CD4-positive, alpha-beta T cell (primary cell): ENCODE data around the gene SMAP2. TPM values are rescaled to one million over a fixed set of nuclear protein-coding genes. Genes with fewer than 3 reads are reported as not detected.

Experiments used
- ATAC-seq: fragments of 200-7000 bp; cut with Tn5 transposase; one replicate; pipeline ENCODE4 v1.10.0; 2022; ENCODE audit warnings: mild to moderate bottlenecking; ENCODE audit not compliant: poor library complexity
- CTCF ChIA-PET: fragments of 350-600 bp; sonication (Branson Sonifier 250); formaldehyde crosslinking; loops from one replicate; lab custom pipeline; 2021; ENCODE audit warnings: antibody characterized with exemption, inconsistent platforms; lab: Charles Lee
- POLR2A ChIA-PET: fragments of 350-600 bp; sonication (Branson Sonifier 250); formaldehyde crosslinking; loops from one replicate; lab custom pipeline; 2021; ENCODE audit warnings: antibody characterized with exemption, inconsistent platforms; lab: Charles Lee
- DNase-seq, 14 experiments: peaks; one replicate each; pipeline ENCODE4 v3.0.0-alpha.2; 2013 to 2020; ENCODE audit warnings: mixed read lengths in 2 of 14
- H3K27ac ChIP-seq, 2 donors: one replicate each; pipeline versions ENCODE4 v1.5.1 to v1.7.0; 2013; ENCODE audit warnings: low read length in 2 of 2, low read depth in 1 of 2, mild to moderate bottlenecking in 1 of 2
- H3K27me3 ChIP-seq, 2 experiments: 1 replicate in 1 of 2; 2 replicates in 1 of 2; pipeline versions ENCODE4 v1.6.1 to v1.7.0; 2013; ENCODE audit warnings: low read length in 2 of 2, control low read depth in 1 of 2, mild to moderate bottlenecking in 1 of 2, moderate library complexity in 1 of 2; ENCODE audit not compliant: insufficient read depth in 2 of 2, control insufficient read depth in 1 of 2
- H3K36me3 ChIP-seq: one replicate; pipeline ENCODE4 v1.6.1; 2013; ENCODE audit warnings: low read length, control low read depth; ENCODE audit not compliant: insufficient read depth
- H3K4me1 ChIP-seq: one replicate; pipeline ENCODE4 v1.6.1; 2013; ENCODE audit warnings: low read length, control low read depth; ENCODE audit not compliant: insufficient read depth
- H3K4me3 ChIP-seq: one replicate; pipeline ENCODE4 v1.5.1; 2013; ENCODE audit warnings: mild to moderate bottlenecking, low read length, moderate library complexity
- H3K9me3 ChIP-seq, 2 experiments: 1 replicate in 1 of 2; 2 replicates in 1 of 2; pipeline versions ENCODE4 v1.6.1 to v1.7.0; 2013; ENCODE audit warnings: low read length in 2 of 2, mild to moderate bottlenecking in 2 of 2, control low read depth in 1 of 2, moderate library complexity in 1 of 2; ENCODE audit not compliant: control insufficient read depth in 1 of 2, insufficient read depth in 1 of 2
- H3K27ac Mint-ChIP-seq: one replicate; pipeline ENCODE4 v1.8.0; 2020; ENCODE audit warnings: mixed read lengths
- H3K27me3 Mint-ChIP-seq: one replicate; pipeline ENCODE4 v1.8.0; 2021; ENCODE audit warnings: mixed read lengths
- H3K36me3 Mint-ChIP-seq: one replicate; pipeline ENCODE4 v1.8.0; 2021; ENCODE audit warnings: low read depth, mixed read lengths
- H3K4me1 Mint-ChIP-seq: one replicate; pipeline ENCODE4 v1.8.0; 2021; ENCODE audit warnings: low read depth, mixed read lengths
- H3K4me3 Mint-ChIP-seq: one replicate; pipeline ENCODE4 v1.8.0; 2020; ENCODE audit warnings: mild to moderate bottlenecking, mixed read lengths
- H3K9me3 Mint-ChIP-seq: one replicate; pipeline ENCODE4 v1.8.0; 2020; ENCODE audit warnings: mixed read lengths
- intact Hi-C, 2 experiments: fragments of 100-400 bp; cut with DNase I in 1 of 2; cut with micrococcal nuclease in 1 of 2; formaldehyde crosslinking; loops; one replicate each; pipeline versions ENCODE4 v1.15.1 to v1.9.0; 2023 to 2025; cut with DNase I, micrococcal nuclease
- total RNA-seq, 174 experiments: library from RNA in 2 of 174; stranded (reverse) in 2 of 174; gene quantifications; one replicate each; pipeline ENCODE4 v1.2.3 and lab custom pipeline; 2021 to 2026
- TF ChIP-seq, protein P1 (sequence below): fragments of 200-600 bp; IDR thresholded peaks from one replicate; pipeline ENCODE4 v1.8.0; 2022; ENCODE audit warnings: antibody characterized with exemption, mild to moderate bottlenecking

SMAP2 gene
- total RNA-seq, 2 experiments from 2014 or later, result 214 to 216 TPM

DNA sequence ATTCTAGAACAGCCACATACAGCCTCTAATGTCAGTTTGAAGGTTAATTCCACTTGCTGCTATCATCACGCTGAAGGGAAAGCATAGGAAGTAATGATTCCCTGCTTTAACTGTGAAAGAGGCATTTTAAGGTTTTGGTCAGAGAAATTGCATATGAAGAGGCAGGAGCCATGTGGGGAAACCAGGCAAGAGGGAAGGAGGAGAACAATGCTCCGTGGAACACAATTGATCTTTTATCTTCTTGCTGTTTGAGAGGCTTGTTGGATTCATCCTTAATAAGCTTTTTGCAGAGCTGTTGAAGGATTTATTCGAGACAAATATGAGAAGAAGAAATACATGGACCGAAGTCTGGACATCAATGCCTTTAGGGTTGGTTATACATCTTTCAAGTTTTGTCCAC is 35.9 kb downstream of the SMAP2 start:
- Histone ChIP-seq H3K4me1 (peaks cover 6% of the 10 kb centered on the region), H3K9me3 (no peaks in the 10 kb centered on the region), H3K36me3 (peaks cover 75% of the 10 kb centered on the region), H3K4me3 (no peak overlapping the region), H3K27me3 (no peaks in the 10 kb centered on the region), H3K27ac (no peak overlapping the region)
- peaks cover 54% of the 10 kb centered on the region for H3K4me1 Mint-ChIP-seq
- no peaks in the 10 kb centered on the region for H3K9me3 Mint-ChIP-seq
- ChIA-PET POLR2A (no interaction called here), CTCF (no interaction called here)
- no peak for DNase-seq
- H3K27ac Mint-ChIP-seq, result no peak overlapping the region
- intact Hi-C loops, result loop anchor here (5.0 kb wide), 1 partner anchor 37 kb away; the partner anchor contains the start of gene SMAP2 (in 2 of the 2)
- TF ChIP-seq, protein P1, sequence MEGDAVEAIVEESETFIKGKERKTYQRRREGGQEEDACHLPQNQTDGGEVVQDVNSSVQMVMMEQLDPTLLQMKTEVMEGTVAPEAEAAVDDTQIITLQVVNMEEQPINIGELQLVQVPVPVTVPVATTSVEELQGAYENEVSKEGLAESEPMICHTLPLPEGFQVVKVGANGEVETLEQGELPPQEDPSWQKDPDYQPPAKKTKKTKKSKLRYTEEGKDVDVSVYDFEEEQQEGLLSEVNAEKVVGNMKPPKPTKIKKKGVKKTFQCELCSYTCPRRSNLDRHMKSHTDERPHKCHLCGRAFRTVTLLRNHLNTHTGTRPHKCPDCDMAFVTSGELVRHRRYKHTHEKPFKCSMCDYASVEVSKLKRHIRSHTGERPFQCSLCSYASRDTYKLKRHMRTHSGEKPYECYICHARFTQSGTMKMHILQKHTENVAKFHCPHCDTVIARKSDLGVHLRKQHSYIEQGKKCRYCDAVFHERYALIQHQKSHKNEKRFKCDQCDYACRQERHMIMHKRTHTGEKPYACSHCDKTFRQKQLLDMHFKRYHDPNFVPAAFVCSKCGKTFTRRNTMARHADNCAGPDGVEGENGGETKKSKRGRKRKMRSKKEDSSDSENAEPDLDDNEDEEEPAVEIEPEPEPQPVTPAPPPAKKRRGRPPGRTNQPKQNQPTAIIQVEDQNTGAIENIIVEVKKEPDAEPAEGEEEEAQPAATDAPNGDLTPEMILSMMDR, result no peak
- H3K4me3 Mint-ChIP-seq, result no peak overlapping the region
- no peaks in the 10 kb centered on the region for H3K27me3 Mint-ChIP-seq
- no peak for ATAC-seq
- peaks cover 89% of the 10 kb centered on the region for H3K36me3 Mint-ChIP-seq

DNA sequence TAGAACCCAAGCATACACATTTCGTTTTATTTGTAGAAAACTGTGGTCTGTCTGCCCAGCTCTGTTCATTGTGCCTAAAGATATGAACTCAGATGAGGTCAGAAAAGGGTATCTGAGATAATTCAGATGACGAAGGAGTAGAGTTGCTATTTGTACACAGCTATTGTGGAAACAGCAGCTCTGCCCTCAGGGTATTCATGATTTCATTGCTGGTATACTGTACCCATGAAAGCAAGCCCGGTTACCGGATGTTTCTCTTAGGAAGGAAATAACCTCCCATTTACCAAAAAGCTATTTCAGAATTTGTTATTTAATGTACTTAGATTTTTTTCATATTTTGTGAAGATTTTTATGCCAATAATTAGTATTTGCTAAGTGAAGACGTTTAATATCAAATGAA is 37.8 kb downstream of the SMAP2 start:
- Histone ChIP-seq H3K4me1 (no peaks in the 10 kb centered on the region), H3K9me3 (no peaks in the 10 kb centered on the region), H3K4me3 (no peak overlapping the region), H3K36me3 (peaks cover 94% of the 10 kb centered on the region), H3K27me3 (no peaks in the 10 kb centered on the region), H3K27ac (no peak overlapping the region)
- no peak for ATAC-seq
- no peak for DNase-seq
- intact Hi-C loops, result no loop called here
- Mint-ChIP-seq H3K27me3 (no peaks in the 10 kb centered on the region), H3K9me3 (no peaks in the 10 kb centered on the region), H3K27ac (peak overlapping the region; percentile 38), H3K4me1 (peaks cover 42% of the 10 kb centered on the region), H3K4me3 (no peak overlapping the region), H3K36me3 (peaks cover 95% of the 10 kb centered on the region)
- ChIA-PET CTCF (interaction anchor here (0.8 to 2.0 kb wide), 3 partner anchors 73 to 268 kb away, joined by 3 to 6 read pairs (median 5); no protein-coding TSS in a partner anchor), POLR2A (interaction anchor here (0.6 to 0.7 kb wide), 3 partner anchors 8 to 37 kb away, joined by 3 read pairs; no protein-coding TSS in a partner anchor)
- TF ChIP-seq, protein P1, result no peak

DNA sequence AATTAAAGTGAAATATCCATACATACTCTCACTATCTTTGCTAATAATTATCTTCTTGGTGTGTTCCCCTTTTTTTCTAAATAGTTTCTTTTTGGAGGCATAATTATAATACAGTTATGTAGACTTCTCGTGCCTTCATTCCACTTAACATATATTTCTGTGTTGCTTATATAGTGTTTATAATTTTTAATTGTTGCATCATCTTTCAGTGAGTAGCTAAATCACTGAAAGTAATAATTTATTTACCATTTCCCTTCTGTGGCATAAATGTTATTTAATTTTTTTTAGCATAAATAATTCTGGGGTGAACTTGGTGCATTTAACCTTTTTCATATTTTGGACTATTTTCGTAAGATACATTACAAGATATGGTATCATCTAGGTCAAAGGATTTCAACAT is 38.3 kb downstream of the SMAP2 start:
- no peak overlapping the region for H3K4me3 ChIP-seq
- no peaks in the 10 kb centered on the region for H3K4me1 ChIP-seq
- DNase-seq, result no peak
- H3K36me3 ChIP-seq, result peaks cover 96% of the 10 kb centered on the region
- CTCF ChIA-PET, result interaction anchor here (0.8 to 2.0 kb wide), 3 partner anchors 73 to 268 kb away, joined by 3 to 6 read pairs (median 5); no protein-coding TSS in a partner anchor
- H3K27me3 ChIP-seq, result no peaks in the 10 kb centered on the region
- Mint-ChIP-seq H3K4me3 (no peak overlapping the region), H3K27me3 (no peaks in the 10 kb centered on the region), H3K27ac (no peak overlapping the region), H3K9me3 (no peaks in the 10 kb centered on the region), H3K4me1 (peaks cover 42% of the 10 kb centered on the region), H3K36me3 (peaks cover 95% of the 10 kb centered on the region)
- TF ChIP-seq, protein P1, result no peak
- POLR2A ChIA-PET, result interaction anchor here (0.6 to 0.7 kb wide), 3 partner anchors 8 to 38 kb away, joined by 3 read pairs; no protein-coding TSS in a partner anchor
- H3K27ac ChIP-seq, result no peak overlapping the region
- intact Hi-C loops, result no loop called here
- ATAC-seq, result no peak
- no peaks in the 10 kb centered on the region for H3K9me3 ChIP-seq
